GM19397 (cell line): ENCODE results near the gene CLINT1.

Experiments used
- ATAC-seq: cut with Tn5 transposase; IDR thresholded peaks from one replicate; pipeline ENCODE4 v1.9.1; 2021; ENCODE audit warnings: mild to moderate bottlenecking, moderate library complexity; ENCODE audit not compliant: unreplicated experiment

Gene CLINT1

GRCh38 chr5:157821822-157822622 is 36.9 kb downstream of the CLINT1 start:
- no peak for ATAC-seq

GRCh38 chr5:157821405-157821804 is 37.5 kb downstream of the CLINT1 start:
- ATAC-seq: no peak

GRCh38 chr5:157820593-157821252 is 38.2 kb downstream of the CLINT1 start:
- ATAC-seq: no peak

DNA sequence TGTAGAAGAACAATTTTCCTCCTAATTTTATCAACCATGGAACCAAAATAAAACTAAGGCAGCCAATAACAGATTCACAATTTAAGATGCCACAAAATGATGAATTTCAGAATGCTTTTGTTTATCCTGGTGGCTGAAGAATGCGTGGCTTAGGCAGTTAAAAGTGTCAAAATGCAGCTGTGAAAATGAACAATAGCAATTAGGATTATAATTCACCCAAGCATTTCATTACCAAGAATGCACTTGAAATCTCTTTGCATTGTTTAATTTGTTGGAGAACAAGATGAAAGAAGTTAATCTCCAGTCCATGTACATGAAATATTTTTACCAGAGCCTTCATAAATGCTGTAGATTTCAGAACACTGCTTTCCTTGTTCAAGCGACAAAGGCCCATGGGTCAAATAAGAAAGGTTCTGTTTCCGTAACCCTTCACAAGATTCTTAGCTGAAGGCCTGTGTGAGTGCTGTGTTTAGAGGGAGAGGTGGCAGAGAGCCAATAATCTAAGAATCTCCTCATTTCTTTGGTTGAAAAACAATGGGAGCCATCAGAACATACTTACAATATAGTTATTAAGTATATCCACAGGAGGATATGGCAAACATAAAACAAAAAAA is 39.3 kb downstream of the CLINT1 start:
- no peak for ATAC-seq

GRCh38 chr5:157818368-157818767 is 40.6 kb downstream of the CLINT1 start:
- no peak for ATAC-seq

- ATAC-seq: no peak
Measured at GRCh38 chr5:157817928-157818327, 41.0 kb downstream of the CLINT1 start.

GRCh38 chr5:157817387-157817702 is 41.6 kb downstream of the CLINT1 start:
- ATAC-seq: no peak

GRCh38 chr5:157816682-157817386 is 42.1 kb downstream of the CLINT1 start:
- no peak for ATAC-seq

GRCh38 chr5:157812086-157812485 is 46.9 kb downstream of the CLINT1 start:
- ATAC-seq: no peak

GRCh38 chr5:157808043-157808442 is 50.9 kb downstream of the CLINT1 start:
- ATAC-seq: no peak

GRCh38 chr5:157802736-157803135 is 56.2 kb downstream of the CLINT1 start:
- no peak for ATAC-seq

DNA sequence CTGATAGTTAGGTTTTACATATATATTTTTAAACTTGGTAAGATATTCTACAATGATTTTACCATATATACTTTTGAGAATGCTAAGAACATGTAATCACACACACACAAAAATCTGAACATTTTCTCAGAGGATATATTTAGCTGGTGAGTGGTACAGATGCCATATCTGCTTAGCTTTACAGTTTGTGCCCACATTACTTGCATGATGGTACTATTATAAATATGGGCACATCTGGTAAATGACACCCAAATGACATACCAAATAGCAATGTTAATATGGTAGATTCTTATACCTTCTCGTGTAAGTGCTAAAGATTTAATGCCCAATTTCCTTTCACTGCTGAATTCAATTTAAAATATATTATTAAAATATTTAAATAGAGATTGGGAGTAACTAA is 58.8 kb downstream of the CLINT1 start:
- ATAC-seq: no peak

GRCh38 chr5:157799578-157799977 is 59.4 kb downstream of the CLINT1 start:
- ATAC-seq: no peak

- no peak for ATAC-seq
Measured at GRCh38 chr5:157793301-157793700, 65.6 kb downstream of the CLINT1 start.

DNA sequence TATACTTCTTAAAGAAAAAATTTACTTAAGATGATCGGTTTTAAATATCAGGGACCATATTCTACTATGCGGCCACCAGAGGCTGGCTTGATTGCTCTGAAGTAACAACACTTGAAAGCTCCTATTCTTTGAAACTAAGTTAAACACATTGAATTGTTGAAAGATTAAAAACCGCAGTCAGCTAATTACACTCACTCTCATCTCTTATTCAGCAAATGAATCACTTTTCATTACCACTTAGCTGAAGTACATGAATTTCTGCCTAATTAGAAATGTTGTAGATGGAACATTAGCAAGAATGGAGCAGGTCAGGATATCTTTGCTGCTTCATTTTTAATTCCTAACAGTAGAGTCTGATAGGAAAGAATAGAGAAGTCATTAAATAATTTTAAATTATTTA is 73.1 kb downstream of the CLINT1 start:
- no peak for ATAC-seq

DNA sequence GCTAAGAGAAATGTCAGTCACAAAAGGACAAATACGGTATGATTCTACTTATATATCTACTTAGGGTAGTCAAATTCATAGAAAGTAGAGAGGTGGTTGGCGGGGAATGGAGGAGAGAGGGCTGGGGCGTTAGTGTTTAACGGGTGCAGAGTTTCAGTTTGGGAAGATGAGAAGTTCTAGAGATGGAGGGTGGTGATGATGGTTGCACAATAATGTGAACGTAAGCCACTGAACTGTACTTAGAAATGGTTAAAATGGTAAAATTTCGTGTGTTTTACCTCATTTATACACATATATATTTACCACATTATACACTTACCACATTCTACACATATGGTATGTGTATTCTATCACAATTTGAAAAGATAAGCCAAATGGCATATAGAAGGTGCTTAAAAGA is 79.7 kb downstream of the CLINT1 start:
- no peak for ATAC-seq

GRCh38 chr5:157778121-157778805 is 80.7 kb downstream of the CLINT1 start:
- no peak for ATAC-seq

DNA sequence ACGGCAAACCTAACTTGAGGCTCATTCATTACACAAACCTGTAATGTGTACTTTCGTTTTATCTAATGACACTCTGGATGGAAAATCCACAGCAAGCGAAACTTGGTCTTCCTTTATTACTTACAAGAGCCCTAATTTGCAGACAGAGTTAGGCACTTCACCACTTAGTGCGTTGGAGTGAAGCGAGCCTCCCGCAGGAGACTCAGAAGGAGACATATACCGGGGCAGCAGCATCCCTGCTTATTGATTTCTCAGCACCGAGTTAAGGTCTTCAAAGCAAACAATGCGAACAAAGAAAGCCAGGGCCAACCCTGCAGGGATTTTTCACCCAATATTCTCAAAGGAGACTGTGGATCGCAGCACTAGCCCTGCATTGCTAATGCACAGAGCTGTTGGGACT is 86.8 kb downstream of the CLINT1 start:
- no peak for ATAC-seq

GRCh38 chr5:157770665-157771064 is 88.3 kb downstream of the CLINT1 start:
- no peak for ATAC-seq

- ATAC-seq: no peak
Measured at GRCh38 chr5:157767689-157768088, 91.3 kb downstream of the CLINT1 start.

- no peak for ATAC-seq
Measured at GRCh38 chr5:157766902-157767301, 92.0 kb downstream of the CLINT1 start.
